ENCODE results near the gene MACROD1. TPM values are rescaled to one million over a fixed set of nuclear protein-coding genes. Genes with fewer than 3 reads are reported as not detected.

The MACROD1 gene
- total RNA-seq, 4 donors from 2014 or later, result 30.6 to 45.0 (median 35.0) TPM

DNA sequence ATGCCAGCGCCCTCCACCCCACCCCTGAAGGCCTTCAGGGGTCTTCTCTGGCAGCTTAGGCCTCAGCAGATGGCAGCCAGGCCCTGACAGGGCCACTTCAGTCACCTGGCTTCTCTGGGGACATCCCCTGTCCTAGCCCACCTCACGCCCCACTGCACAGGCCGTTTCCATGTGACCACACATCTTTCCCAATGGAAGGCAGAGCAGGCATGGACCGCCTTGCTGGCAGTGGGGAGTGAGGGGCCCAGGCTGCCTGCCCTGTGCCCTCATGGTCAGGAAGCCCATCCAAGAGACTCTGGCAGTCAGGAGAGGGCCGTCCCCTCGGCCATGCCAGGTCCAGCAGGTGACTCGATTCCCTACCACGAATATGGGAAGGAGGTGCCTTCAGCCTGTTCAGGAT is 25.8 kb downstream of the MACROD1 start:
- no peaks in the 10 kb centered on the region for H3K4me1 ChIP-seq
- TF ChIP-seq, protein P1, sequence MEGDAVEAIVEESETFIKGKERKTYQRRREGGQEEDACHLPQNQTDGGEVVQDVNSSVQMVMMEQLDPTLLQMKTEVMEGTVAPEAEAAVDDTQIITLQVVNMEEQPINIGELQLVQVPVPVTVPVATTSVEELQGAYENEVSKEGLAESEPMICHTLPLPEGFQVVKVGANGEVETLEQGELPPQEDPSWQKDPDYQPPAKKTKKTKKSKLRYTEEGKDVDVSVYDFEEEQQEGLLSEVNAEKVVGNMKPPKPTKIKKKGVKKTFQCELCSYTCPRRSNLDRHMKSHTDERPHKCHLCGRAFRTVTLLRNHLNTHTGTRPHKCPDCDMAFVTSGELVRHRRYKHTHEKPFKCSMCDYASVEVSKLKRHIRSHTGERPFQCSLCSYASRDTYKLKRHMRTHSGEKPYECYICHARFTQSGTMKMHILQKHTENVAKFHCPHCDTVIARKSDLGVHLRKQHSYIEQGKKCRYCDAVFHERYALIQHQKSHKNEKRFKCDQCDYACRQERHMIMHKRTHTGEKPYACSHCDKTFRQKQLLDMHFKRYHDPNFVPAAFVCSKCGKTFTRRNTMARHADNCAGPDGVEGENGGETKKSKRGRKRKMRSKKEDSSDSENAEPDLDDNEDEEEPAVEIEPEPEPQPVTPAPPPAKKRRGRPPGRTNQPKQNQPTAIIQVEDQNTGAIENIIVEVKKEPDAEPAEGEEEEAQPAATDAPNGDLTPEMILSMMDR (IDR thresholded peaks at IDR 0.05), result no peak
- TF ChIP-seq EP300 (IDR thresholded peaks at IDR 0.05) (no peak), POLR2A (IDR thresholded peaks at IDR 0.05) (no peak)

DNA sequence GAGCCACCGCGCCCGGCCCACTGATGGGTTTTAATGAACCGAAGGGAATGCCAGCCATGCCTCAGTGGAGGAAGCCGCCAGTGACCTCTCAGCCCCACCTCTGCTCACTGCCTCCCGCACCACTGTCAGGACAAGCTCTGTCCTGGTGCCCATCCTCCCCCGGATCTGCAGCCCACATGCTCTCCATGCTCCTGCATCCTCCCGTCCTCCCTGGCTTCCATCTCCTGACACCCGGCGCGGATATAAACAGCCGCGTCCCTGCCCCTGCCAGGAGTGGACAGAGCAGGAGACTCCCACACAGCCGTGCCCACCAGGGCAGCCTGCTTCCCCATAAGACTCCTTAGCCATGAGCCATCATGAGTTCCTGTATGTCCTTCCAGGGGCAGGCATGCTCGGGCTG is 26.9 kb downstream of the MACROD1 start:
- H3K27me3 ChIP-seq, result no peaks in the 10 kb centered on the region
- no peak for DNase-seq (ENCODE audit: low spot score in 2 of 2)
- no peaks in the 10 kb centered on the region for H3K9me3 ChIP-seq
- TF ChIP-seq, protein P1 (IDR thresholded peaks at IDR 0.05), result no peak
- TF ChIP-seq EP300 (IDR thresholded peaks at IDR 0.05), result no peak
- no peak for TF ChIP-seq POLR2A (IDR thresholded peaks at IDR 0.05)
- no peak overlapping the region for H3K4me3 ChIP-seq
- WGBS, 2 donors, result 82 to 85% methylated on average over 15 of the region's 15 CpGs
- no peaks in the 10 kb centered on the region for H3K36me3 ChIP-seq
- no peaks in the 10 kb centered on the region for H3K4me1 ChIP-seq
- H3K27ac ChIP-seq, result no peak overlapping the region

More for the DNA sequence above, 25.8 kb downstream of the MACROD1 start:
- H3K9me3 ChIP-seq, result no peaks in the 10 kb centered on the region
- no peak for DNase-seq (ENCODE audit: low spot score in 2 of 2)
- 88 to 98% methylated on average over 4 to 6 of the region's 8 CpGs for whole genome bisulfite sequencing, 2 donors
- H3K4me3 ChIP-seq, result no peak overlapping the region
- H3K36me3 ChIP-seq, result no peaks in the 10 kb centered on the region
- H3K27ac ChIP-seq, result no peak overlapping the region
- no peaks in the 10 kb centered on the region for H3K27me3 ChIP-seq

DNA sequence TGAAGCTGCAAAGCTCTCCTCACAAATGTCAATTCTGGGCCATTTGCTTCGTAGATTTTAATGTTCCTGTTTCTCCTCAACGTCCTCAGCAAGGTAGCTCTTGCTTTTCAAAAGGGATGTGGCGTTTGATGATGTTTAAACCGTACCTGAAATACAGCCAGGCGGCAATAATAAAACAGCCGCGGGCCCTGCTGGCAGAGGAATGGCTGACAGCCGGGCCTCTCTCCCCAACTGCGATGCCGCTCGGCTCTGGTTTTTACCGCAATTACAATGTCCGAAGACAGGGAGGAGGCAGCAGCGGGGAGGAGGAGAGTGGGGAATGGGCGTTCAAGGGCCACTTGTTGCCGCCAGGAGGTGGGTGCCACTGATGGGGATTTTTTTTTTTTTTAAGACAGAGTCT is 27.5 kb downstream of the MACROD1 start:
- Histone ChIP-seq H3K27ac (no peak overlapping the region), H3K36me3 (no peaks in the 10 kb centered on the region), H3K27me3 (no peaks in the 10 kb centered on the region), H3K9me3 (no peaks in the 10 kb centered on the region), H3K4me3 (no peak overlapping the region), H3K4me1 (no peaks in the 10 kb centered on the region)
- no peak for DNase-seq (ENCODE audit: low spot score in 2 of 2)
- TF ChIP-seq EP300 (IDR thresholded peaks at IDR 0.05) (no peak), POLR2A (IDR thresholded peaks at IDR 0.05) (no peak)
- TF ChIP-seq, protein P1 (IDR thresholded peaks at IDR 0.05), result no peak
- WGBS, 2 donors, result 83 to 84% methylated on average over 16 of the region's 16 CpGs

DNA sequence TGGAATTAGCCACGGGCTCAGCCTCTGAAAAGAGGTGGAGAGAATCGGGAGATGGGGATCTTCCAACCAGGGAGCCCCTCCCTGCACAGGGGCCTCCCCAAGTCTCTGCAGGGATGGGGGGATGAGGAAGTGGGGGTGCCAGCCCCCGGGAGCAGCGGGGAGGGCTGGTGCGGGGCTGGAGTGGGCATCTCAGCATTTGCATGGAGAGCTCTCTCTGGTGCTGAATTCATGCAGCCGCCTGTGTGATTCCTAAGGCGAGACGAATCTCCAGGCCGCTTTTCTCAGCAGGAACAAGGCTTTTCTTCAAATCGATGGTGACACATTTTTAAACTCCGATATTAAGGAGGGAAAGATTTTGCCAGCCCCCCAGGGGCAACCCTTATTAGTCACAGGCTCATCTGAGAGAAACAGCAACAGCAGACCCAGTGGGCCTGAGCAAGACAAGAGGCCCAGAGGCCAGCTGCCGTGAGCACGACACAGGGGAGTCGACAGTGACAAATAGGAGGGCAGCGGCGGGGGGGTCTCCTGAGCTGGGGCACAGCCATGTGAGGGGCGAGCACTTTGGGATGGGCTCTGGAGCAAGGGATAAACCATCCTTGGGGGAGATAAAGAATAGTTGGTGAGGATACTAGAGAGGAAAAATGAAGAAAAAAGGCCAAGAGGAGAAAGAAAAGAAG is 29.0 kb downstream of the MACROD1 start:
- no peaks in the 10 kb centered on the region for H3K36me3 ChIP-seq
- TF ChIP-seq, protein P1 (IDR thresholded peaks at IDR 0.05), result no peak
- TF ChIP-seq EP300 (IDR thresholded peaks at IDR 0.05) (no peak), POLR2A (IDR thresholded peaks at IDR 0.05) (no peak)
- DNase-seq (ENCODE audit: low spot score in 2 of 2), result no peak
- H3K27me3 ChIP-seq, result no peaks in the 10 kb centered on the region
- H3K4me3 ChIP-seq, result no peak overlapping the region
- no peak overlapping the region for H3K27ac ChIP-seq
- H3K9me3 ChIP-seq, result no peaks in the 10 kb centered on the region
- H3K4me1 ChIP-seq, result peaks cover 0 to 8% (median 0%) of the 10 kb centered on the region in 4 donors
- 59 to 66% methylated on average over 17 of the region's 17 CpGs for WGBS, 2 donors

DNA sequence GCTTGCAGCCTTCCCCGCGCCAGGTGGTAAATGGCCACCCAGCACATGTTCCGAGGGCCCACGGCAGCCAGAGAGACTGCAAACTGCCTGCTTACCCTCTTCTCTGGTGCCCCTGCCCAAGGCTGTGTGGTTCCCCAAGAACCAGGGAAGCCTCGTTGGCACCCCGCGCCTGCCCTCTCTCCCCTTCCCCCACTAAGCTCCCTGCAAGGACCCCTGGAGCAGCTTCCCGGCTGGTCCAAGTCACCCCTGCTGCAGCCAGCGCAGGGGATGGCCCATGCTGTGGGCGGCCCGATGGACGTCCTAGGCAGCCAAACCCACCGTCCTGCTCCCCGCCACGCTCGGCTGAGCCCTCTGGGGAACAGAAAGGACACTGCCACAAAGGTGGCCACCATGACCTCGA is 30.2 kb downstream of the MACROD1 start:
- TF ChIP-seq, protein P1 (IDR thresholded peaks at IDR 0.05), result no peak
- WGBS, 2 donors, result 87 to 91% methylated on average over 17 of the region's 17 CpGs
- H3K4me3 ChIP-seq, result no peak overlapping the region
- DNase-seq (ENCODE audit: low spot score in 2 of 2), result no peak
- no peaks in the 10 kb centered on the region for H3K27me3 ChIP-seq
- no peaks in the 10 kb centered on the region for H3K36me3 ChIP-seq
- H3K9me3 ChIP-seq, result no peaks in the 10 kb centered on the region
- peaks cover 0 to 13% (median 0%) of the 10 kb centered on the region in 4 donors for H3K4me1 ChIP-seq
- H3K27ac ChIP-seq, result no peak overlapping the region
